Central memory CD8-positive, alpha-beta T cell (primary cell): ENCODE measurements around the gene RBPMS2.

Experiments used
- ATAC-seq: fragments of 150-1000 bp; cut with Tn5 transposase; replicated peaks from 2 replicates; pipeline ENCODE4 v1.10.0; 2022; ENCODE audit warnings: mild to moderate bottlenecking, moderate FRiP score, moderate number of reproducible peaks; ENCODE audit not compliant: poor library complexity, severe bottlenecking; ENCODE audit errors: extremely low read depth
- DNase-seq, 2 donors: peaks; one replicate each; pipeline ENCODE4 v3.0.0; 2021; ENCODE audit warnings: low spot score in 2 of 2
- H3K27ac Mint-ChIP-seq: one replicate; pipeline ENCODE4 v1.8.0; 2022; ENCODE audit warnings: low read depth, mild to moderate bottlenecking, moderate library complexity, mixed read lengths
- H3K27me3 Mint-ChIP-seq: one replicate; pipeline ENCODE4 v1.8.0; 2022; ENCODE audit warnings: mixed read lengths
- H3K36me3 Mint-ChIP-seq: one replicate; pipeline ENCODE4 v1.8.0; 2022; ENCODE audit warnings: mild to moderate bottlenecking, moderate library complexity, mixed read lengths; ENCODE audit not compliant: insufficient read depth
- H3K4me1 Mint-ChIP-seq: one replicate; pipeline ENCODE4 v1.8.0; 2022; ENCODE audit warnings: mixed read lengths
- H3K4me3 Mint-ChIP-seq: one replicate; pipeline ENCODE4 v1.8.0; 2022; ENCODE audit warnings: mild to moderate bottlenecking, moderate library complexity, mixed read lengths
- H3K9me3 Mint-ChIP-seq: one replicate; pipeline ENCODE4 v1.8.0; 2022; ENCODE audit warnings: mixed read lengths

The RBPMS2 gene

DNA sequence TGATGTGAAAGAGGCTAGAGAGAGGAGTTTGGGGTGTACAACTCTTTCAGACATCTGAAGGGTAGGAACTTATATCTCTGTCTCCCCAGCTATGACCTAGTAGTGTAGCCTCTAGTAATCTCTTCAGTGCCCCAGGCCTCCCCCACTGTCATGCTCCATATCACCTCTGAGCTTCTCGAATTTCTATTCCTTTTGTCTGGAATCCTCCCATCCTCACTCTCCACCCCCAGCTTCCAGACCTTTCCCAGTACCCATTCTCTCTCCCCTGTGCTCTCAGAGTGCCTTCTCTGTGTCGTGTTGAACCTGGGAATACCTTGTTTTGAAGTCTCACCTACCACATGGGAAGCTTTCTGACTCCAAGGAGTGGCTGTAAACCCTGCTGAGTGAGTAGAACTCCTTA, 3.6 kb upstream of the RBPMS2 start:
- Mint-ChIP-seq H3K4me3 (no peak overlapping the region), H3K36me3 (peaks cover 2% of the 10 kb centered on the region), H3K9me3 (no peaks in the 10 kb centered on the region), H3K27ac (no peak overlapping the region), H3K27me3 (peaks cover 20% of the 10 kb centered on the region), H3K4me1 (peaks cover 25% of the 10 kb centered on the region)
- DNase-seq = no peak
- ATAC-seq = no peak

- Mint-ChIP-seq H3K27ac (no peak overlapping the region), H3K4me3 (peak overlapping the region; percentile 79)
Observed at GRCh38 chr15:64776402-64776786, 1.0 kb upstream of the RBPMS2 start.

DNA sequence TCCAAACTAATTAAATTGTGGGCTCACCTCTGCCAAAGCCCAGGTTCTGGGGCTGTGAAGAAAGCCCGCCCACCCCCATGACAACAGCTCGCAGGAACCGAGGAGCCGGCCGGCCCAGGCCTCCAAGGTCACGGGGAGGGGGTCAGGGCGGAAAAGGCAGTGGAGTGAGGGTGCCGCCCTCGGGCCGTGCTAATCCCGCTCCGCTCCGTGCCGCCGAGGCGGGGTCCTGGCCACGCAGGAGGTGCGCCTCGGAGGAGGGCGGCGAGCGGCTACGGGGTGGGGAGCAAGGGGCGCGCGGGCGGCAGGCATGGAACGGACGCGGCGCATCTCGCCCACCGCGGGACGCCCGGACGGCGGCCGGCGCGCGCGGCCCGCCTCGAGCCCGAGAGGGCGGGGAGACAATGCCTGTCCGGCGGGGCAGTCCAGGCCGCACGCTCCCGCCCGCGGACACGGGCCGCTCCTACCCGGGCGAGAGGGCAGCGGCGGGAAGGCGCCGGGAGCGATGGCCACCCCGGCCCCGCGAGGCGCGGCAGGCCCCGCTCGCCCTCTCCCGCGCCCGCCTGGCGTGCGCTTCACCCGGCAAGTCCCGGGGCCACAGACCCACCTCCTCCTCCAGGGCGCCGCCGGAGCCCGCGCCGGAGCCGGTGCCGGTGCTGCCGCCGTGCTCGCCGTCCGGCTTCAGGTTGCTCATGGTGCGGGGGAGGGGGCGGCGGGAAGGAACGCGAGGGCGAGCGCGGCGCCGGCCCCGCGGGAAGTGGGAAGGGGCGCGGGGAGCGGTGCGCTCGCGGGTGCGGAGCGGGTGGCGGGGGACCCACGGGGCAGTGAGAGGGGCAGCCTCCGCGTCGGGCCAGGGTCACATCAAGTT, 528 bp downstream of the RBPMS2 start:
- ATAC-seq (no peak), DNase-seq (no peak)
- H3K27ac Mint-ChIP-seq = no peak overlapping the region
- peaks cover 2% of the 10 kb centered on the region for H3K36me3 Mint-ChIP-seq
- peaks cover 49% of the 10 kb centered on the region for H3K27me3 Mint-ChIP-seq
- H3K4me1 Mint-ChIP-seq = peaks cover 4% of the 10 kb centered on the region
- peak overlapping the region; percentile 59 for H3K4me3 Mint-ChIP-seq
- H3K9me3 Mint-ChIP-seq = no peaks in the 10 kb centered on the region

More at GRCh38 chr15:64776402-64776786, 1.0 kb upstream of the RBPMS2 start:
- Mint-ChIP-seq H3K4me1 (peaks cover 7% of the 10 kb centered on the region), H3K9me3 (no peaks in the 10 kb centered on the region), H3K36me3 (peaks cover 2% of the 10 kb centered on the region), H3K27me3 (peaks cover 36% of the 10 kb centered on the region)
- DNase-seq (no peak), ATAC-seq (no peak)

DNA sequence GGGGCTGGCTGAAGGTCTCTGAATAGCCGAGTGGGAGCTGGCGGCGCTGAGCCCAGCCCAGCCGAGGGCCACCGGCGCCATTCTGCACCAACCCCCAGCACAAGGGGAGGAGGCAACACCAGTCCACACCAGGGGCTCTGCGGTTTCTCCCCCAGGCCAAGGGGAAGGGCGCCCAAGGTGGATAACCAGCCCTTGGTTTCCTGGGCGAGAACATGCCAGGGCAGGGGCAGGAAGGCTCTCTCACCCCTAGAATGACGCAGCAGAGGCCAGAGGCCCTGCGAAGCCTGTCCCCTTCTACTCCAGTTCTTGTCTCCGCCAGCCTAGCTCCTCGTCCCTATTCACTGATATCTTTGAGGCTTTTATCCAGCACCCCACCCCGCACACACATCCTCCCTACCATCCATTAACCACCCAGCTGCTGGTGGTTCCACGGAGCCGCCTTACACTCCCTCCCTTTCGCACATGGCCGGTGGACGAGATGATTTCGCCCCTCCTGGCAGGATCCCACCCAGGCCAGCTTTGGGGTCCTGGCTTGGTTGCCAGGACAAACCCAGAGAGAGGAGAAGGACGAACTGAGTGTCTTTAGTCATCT, 1.3 kb downstream of the RBPMS2 start:
- peaks cover 51% of the 10 kb centered on the region for H3K27me3 Mint-ChIP-seq

DNA sequence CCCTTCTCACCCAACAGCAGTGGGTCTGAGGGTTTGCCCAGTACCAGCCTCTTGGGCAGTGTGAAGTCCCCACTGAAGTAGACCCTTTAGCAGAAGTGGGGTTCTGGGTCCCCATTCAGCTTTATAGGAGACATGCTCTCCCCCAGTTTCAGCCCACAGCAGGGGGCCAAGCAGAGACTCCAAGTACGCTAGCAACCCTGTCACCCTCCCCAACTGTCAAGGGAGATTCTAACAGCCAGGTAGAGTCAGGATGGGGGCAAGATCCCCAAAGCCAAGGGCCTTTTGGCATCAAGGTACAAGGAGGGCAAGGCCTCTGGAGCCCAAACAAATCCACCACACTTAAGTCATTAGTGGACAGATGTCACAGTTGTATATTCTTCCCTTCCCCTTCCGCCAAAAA, 1.8 kb downstream of the RBPMS2 start:
- no peak for DNase-seq
- Mint-ChIP-seq H3K36me3 (peaks cover 2% of the 10 kb centered on the region), H3K4me1 (peaks cover 4% of the 10 kb centered on the region), H3K27ac (no peak overlapping the region), H3K27me3 (peaks cover 51% of the 10 kb centered on the region), H3K9me3 (no peaks in the 10 kb centered on the region), H3K4me3 (peak overlapping the region; percentile 59)
- no peak for ATAC-seq

More for the DNA sequence above, 1.3 kb downstream of the RBPMS2 start:
- Mint-ChIP-seq H3K9me3 (no peaks in the 10 kb centered on the region), H3K4me1 (peaks cover 4% of the 10 kb centered on the region), H3K4me3 (peak overlapping the region; percentile 59), H3K27ac (no peak overlapping the region), H3K36me3 (peaks cover 2% of the 10 kb centered on the region)
- DNase-seq = no peak
- ATAC-seq = no peak

DNA sequence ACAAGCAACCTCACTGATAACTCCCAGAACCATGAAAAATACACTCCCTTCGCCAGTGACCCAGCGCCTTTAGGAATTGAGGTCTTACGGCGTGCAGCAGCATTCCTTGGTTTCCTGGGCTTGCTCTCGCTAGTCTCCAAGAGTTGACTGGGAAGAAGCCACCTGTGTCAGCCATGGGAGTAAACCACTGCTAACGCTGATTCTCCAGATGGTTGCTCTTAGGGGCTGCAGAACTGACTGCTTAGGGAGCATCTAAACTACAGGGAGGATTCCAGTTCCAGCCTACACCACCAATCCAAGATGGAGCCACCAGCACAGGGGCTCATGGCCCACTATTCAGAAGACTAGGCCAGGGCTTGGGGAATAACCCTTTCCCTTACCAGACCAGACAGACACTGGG, 2.4 kb downstream of the RBPMS2 start:
- H3K36me3 Mint-ChIP-seq = peaks cover 2% of the 10 kb centered on the region
- no peak for ATAC-seq
- peaks cover 5% of the 10 kb centered on the region for H3K4me1 Mint-ChIP-seq
- H3K27me3 Mint-ChIP-seq = peaks cover 51% of the 10 kb centered on the region
- DNase-seq = no peak
- no peak overlapping the region for H3K27ac Mint-ChIP-seq
- no peak overlapping the region for H3K4me3 Mint-ChIP-seq
- no peaks in the 10 kb centered on the region for H3K9me3 Mint-ChIP-seq

GRCh38 chr15:64772488-64772887, 2.9 kb downstream of the RBPMS2 start:
- Mint-ChIP-seq H3K4me3 (no peak overlapping the region), H3K9me3 (no peaks in the 10 kb centered on the region)

GRCh38 chr15:64770626-64771025, 4.8 kb downstream of the RBPMS2 start:
- H3K9me3 Mint-ChIP-seq = no peaks in the 10 kb centered on the region
- no peak overlapping the region for H3K27ac Mint-ChIP-seq
- no peaks in the 10 kb centered on the region for H3K36me3 Mint-ChIP-seq

More at GRCh38 chr15:64772488-64772887, 2.9 kb downstream of the RBPMS2 start:
- Mint-ChIP-seq H3K27me3 (peaks cover 48% of the 10 kb centered on the region), H3K4me1 (peaks cover 9% of the 10 kb centered on the region), H3K36me3 (peaks cover 2% of the 10 kb centered on the region), H3K27ac (no peak overlapping the region)
- DNase-seq (no peak), ATAC-seq (no peak)

GRCh38 chr15:64767203-64767602, 8.2 kb downstream of the RBPMS2 start:
- ATAC-seq = no peak

More at GRCh38 chr15:64770626-64771025, 4.8 kb downstream of the RBPMS2 start:
- peaks cover 5% of the 10 kb centered on the region for H3K4me1 Mint-ChIP-seq
- ATAC-seq (no peak), DNase-seq (no peak)
- H3K4me3 Mint-ChIP-seq = no peak overlapping the region
- H3K27me3 Mint-ChIP-seq = peaks cover 37% of the 10 kb centered on the region

DNA sequence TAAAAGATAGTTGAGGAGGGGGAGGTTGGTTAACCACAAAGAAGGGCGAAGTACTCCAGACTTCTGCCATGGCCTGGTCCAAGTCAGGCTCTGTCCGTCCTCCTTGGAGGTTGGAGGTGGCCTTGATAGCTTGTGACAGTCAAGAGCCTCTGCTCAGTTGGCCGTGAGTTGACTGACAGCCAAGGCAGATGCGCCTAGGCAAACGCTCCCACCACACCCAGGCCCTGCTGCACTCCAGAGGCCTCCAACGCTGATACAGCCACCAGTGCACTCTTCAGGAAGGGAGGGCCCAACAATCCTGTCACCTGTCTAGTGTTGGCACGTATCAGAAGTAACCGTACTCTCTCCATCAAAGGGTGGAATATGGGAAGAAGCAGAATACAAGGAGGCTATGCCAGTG, 9.3 kb downstream of the RBPMS2 start:
- H3K4me1 Mint-ChIP-seq = peaks cover 5% of the 10 kb centered on the region
- no peak for DNase-seq
- H3K36me3 Mint-ChIP-seq = no peaks in the 10 kb centered on the region
- ATAC-seq = no peak
- no peak overlapping the region for H3K27ac Mint-ChIP-seq
- H3K9me3 Mint-ChIP-seq = no peaks in the 10 kb centered on the region
- H3K4me3 Mint-ChIP-seq = no peak overlapping the region
- peaks cover 13% of the 10 kb centered on the region for H3K27me3 Mint-ChIP-seq

More at GRCh38 chr15:64767203-64767602, 8.2 kb downstream of the RBPMS2 start:
- no peaks in the 10 kb centered on the region for H3K36me3 Mint-ChIP-seq
- no peak for DNase-seq
- no peak overlapping the region for H3K4me3 Mint-ChIP-seq
- peaks cover 5% of the 10 kb centered on the region for H3K4me1 Mint-ChIP-seq
- no peaks in the 10 kb centered on the region for H3K9me3 Mint-ChIP-seq
- no peak overlapping the region for H3K27ac Mint-ChIP-seq
- peaks cover 14% of the 10 kb centered on the region for H3K27me3 Mint-ChIP-seq

DNA sequence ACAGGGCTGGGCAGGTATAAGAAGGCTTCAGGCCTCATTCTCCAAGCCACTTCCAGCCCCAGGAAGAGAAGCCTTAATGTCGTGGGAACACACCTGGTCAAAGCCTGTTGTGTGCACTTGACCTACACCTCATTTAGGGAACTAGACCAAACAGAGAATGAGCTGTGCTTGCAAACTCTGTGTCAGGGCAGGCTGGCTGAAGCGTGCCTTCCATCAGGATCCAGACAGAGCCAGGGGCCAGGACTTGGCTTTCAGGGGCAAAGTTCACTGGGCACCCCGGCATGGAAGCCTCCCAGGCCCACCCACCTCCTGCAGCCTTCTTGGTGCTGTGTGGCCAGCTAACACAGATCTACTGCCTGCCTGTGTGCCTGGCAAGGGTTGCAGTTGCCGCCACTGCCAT, 11.5 kb downstream of the RBPMS2 start:
- ATAC-seq (no peak), DNase-seq (no peak)
- Mint-ChIP-seq H3K4me3 (no peak overlapping the region), H3K9me3 (no peaks in the 10 kb centered on the region), H3K27me3 (no peaks in the 10 kb centered on the region), H3K4me1 (peaks cover 5% of the 10 kb centered on the region), H3K36me3 (no peaks in the 10 kb centered on the region), H3K27ac (no peak overlapping the region)

DNA sequence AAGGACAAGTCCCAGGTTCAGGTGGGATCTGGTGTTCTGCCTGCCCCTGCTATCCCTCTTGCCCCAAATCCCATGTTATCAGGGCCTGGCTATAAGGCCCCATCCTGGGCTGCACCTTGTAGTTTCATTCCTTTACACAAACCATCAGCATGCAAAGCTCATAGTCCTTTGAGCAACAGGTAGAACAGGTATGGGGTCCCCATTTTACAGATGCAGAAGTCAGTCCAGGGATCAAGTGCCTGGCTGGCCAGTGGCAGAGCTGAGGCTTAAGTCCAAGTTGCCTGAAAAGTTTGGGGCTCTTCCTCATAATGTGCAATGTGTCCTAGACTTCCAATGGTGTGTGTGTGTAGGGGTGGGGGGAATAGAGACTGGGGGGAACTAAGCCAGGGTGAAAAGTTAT, 11.9 kb downstream of the RBPMS2 start:
- no peak overlapping the region for H3K27ac Mint-ChIP-seq

GRCh38 chr15:64763021-64763420, 12.4 kb downstream of the RBPMS2 start:
- no peaks in the 10 kb centered on the region for H3K9me3 Mint-ChIP-seq
- peaks cover 4% of the 10 kb centered on the region for H3K4me1 Mint-ChIP-seq
- no peak overlapping the region for H3K4me3 Mint-ChIP-seq
- no peak overlapping the region for H3K27ac Mint-ChIP-seq
- no peak for ATAC-seq
- no peak for DNase-seq
- no peaks in the 10 kb centered on the region for H3K27me3 Mint-ChIP-seq
- H3K36me3 Mint-ChIP-seq = no peaks in the 10 kb centered on the region

More for the DNA sequence above, 11.9 kb downstream of the RBPMS2 start:
- ATAC-seq = no peak
- Mint-ChIP-seq H3K27me3 (no peaks in the 10 kb centered on the region), H3K4me3 (no peak overlapping the region), H3K36me3 (no peaks in the 10 kb centered on the region), H3K4me1 (peaks cover 5% of the 10 kb centered on the region), H3K9me3 (no peaks in the 10 kb centered on the region)
- no peak for DNase-seq
